Naive thymus-derived CD4-positive, alpha-beta T cell (primary cell): ENCODE data around the gene TRIM17. TPM values are rescaled to one million over a fixed set of nuclear protein-coding genes. Genes with fewer than 3 reads are reported as not detected.
A peak's percentile ranks its signal among the peaks of the same experiment; 100 is the strongest.

Source experiments
- ATAC-seq: fragments of 150-1000 bp; cut with Tn5 transposase; 2 replicates; pipeline ENCODE4 v1.10.0; 2021; ENCODE audit warnings: mild to moderate bottlenecking, moderate library complexity
- CTCF ChIA-PET: fragments of 350-600 bp; sonication (Branson Sonifier 250); formaldehyde crosslinking; loops from one replicate; lab custom pipeline; 2021; ENCODE audit warnings: antibody characterized with exemption; lab: Charles Lee
- POLR2A ChIA-PET: fragments of 350-600 bp; sonication (Branson Sonifier 250); formaldehyde crosslinking; loops from one replicate; lab custom pipeline; 2021; ENCODE audit warnings: antibody characterized with exemption, inconsistent platforms; lab: Charles Lee
- DNase-seq, 9 donors: peaks; one replicate each; pipeline versions ENCODE4 v3.0.0 to v3.0.0-alpha.2; 2020 to 2022; ENCODE audit warnings: mixed read lengths in 1 of 9
- H3K27ac ChIP-seq: one replicate; pipeline ENCODE4 v1.7.0; 2013; ENCODE audit warnings: mild to moderate bottlenecking, low read depth, low read length, moderate library complexity
- H3K27me3 ChIP-seq, 2 donors: one replicate each; pipeline ENCODE4 v1.7.0; 2013; ENCODE audit warnings: low read length in 2 of 2, mild to moderate bottlenecking in 2 of 2, moderate library complexity in 2 of 2; ENCODE audit not compliant: control insufficient read depth in 2 of 2, insufficient read depth in 2 of 2
- H3K36me3 ChIP-seq, 3 experiments: 1 replicate in 2 of 3; 2 replicates in 1 of 3; pipeline ENCODE4 v1.7.0; 2013; ENCODE audit warnings: low read length in 3 of 3, mild to moderate bottlenecking in 3 of 3, moderate library complexity in 1 of 3; ENCODE audit not compliant: insufficient read depth in 3 of 3, control insufficient read depth in 2 of 3
- H3K4me1 ChIP-seq, 2 donors: one replicate each; pipeline ENCODE4 v1.7.0; 2013; ENCODE audit warnings: low read length in 2 of 2, mild to moderate bottlenecking in 2 of 2, moderate library complexity in 1 of 2; ENCODE audit not compliant: control insufficient read depth in 2 of 2, insufficient read depth in 2 of 2
- H3K4me3 ChIP-seq: 2 replicates; pipeline ENCODE4 v1.7.0; 2013; ENCODE audit warnings: mild to moderate bottlenecking, low read length
- H3K9me3 ChIP-seq, 3 experiments: 1 replicate in 2 of 3; 2 replicates in 1 of 3; pipeline ENCODE4 v1.7.0; 2013; ENCODE audit warnings: low read length in 3 of 3; ENCODE audit not compliant: control insufficient read depth in 2 of 3
- H3K27ac Mint-ChIP-seq, 9 donors: one replicate each; pipeline ENCODE4 v1.8.0; 2020 to 2022; ENCODE audit warnings: mixed read lengths in 9 of 9, mild to moderate bottlenecking in 8 of 9, moderate library complexity in 5 of 9, inconsistent platforms in 2 of 9
- H3K27me3 Mint-ChIP-seq, 5 donors: one replicate each; pipeline ENCODE4 v1.8.0; 2021 to 2022; ENCODE audit warnings: mixed read lengths in 5 of 5, mild to moderate bottlenecking in 1 of 5
- H3K36me3 Mint-ChIP-seq, 5 donors: one replicate each; pipeline ENCODE4 v1.8.0; 2020 to 2022; ENCODE audit warnings: mixed read lengths in 5 of 5, mild to moderate bottlenecking in 3 of 5, inconsistent platforms in 1 of 5
- H3K4me1 Mint-ChIP-seq, 7 donors: one replicate each; pipeline ENCODE4 v1.8.0; 2020 to 2022; ENCODE audit warnings: mixed read lengths in 7 of 7, mild to moderate bottlenecking in 3 of 7, inconsistent platforms in 1 of 7
- H3K4me3 Mint-ChIP-seq, 10 donors: one replicate each; pipeline ENCODE4 v1.8.0; 2020 to 2022; ENCODE audit warnings: mild to moderate bottlenecking in 10 of 10, mixed read lengths in 10 of 10, moderate library complexity in 6 of 10, inconsistent platforms in 2 of 10
- H3K9me3 Mint-ChIP-seq, 11 donors: one replicate each; pipeline ENCODE4 v1.8.0; 2020 to 2022; ENCODE audit warnings: mixed read lengths in 11 of 11, mild to moderate bottlenecking in 4 of 11, inconsistent platforms in 1 of 11, moderate library complexity in 1 of 11
- intact Hi-C, 2 donors: fragments of 100-400 bp; cut with micrococcal nuclease; formaldehyde crosslinking; loops; one replicate each; pipeline ENCODE4 v1.15.1; 2023
- polyA plus RNA-seq, 2 donors: library from polyadenylated mRNA; unstranded; fragments of 300-500 nt; fragmentation: Illumina TruSeq; gene quantifications; one replicate each; pipeline ENCODE4 v1.2.3, GENCODE V29; 2021
- total RNA-seq, 6 experiments: library from RNA in 5 of 6; stranded (reverse) in 5 of 6; gene quantifications; 1 replicate in 5 of 6; 2 replicates in 1 of 6; pipeline ENCODE4 v1.2.3 and lab custom pipeline; 2021 to 2026

Gene TRIM17, protein sequence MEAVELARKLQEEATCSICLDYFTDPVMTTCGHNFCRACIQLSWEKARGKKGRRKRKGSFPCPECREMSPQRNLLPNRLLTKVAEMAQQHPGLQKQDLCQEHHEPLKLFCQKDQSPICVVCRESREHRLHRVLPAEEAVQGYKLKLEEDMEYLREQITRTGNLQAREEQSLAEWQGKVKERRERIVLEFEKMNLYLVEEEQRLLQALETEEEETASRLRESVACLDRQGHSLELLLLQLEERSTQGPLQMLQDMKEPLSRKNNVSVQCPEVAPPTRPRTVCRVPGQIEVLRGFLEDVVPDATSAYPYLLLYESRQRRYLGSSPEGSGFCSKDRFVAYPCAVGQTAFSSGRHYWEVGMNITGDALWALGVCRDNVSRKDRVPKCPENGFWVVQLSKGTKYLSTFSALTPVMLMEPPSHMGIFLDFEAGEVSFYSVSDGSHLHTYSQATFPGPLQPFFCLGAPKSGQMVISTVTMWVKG
- 1 to 10 TPM in 3 of 5 experiments, under 1 TPM in 2; 0.92 to 2.5 (median 1.8) TPM for total RNA-seq
- under 1 TPM; 0.18 to 0.44 TPM for polyA plus RNA-seq
- total RNA-seq (lab: John Stamatoyannopoulos, UW): 1.3 reads per million, percentile 2 among the genes with 10 or more reads in this experiment

DNA sequence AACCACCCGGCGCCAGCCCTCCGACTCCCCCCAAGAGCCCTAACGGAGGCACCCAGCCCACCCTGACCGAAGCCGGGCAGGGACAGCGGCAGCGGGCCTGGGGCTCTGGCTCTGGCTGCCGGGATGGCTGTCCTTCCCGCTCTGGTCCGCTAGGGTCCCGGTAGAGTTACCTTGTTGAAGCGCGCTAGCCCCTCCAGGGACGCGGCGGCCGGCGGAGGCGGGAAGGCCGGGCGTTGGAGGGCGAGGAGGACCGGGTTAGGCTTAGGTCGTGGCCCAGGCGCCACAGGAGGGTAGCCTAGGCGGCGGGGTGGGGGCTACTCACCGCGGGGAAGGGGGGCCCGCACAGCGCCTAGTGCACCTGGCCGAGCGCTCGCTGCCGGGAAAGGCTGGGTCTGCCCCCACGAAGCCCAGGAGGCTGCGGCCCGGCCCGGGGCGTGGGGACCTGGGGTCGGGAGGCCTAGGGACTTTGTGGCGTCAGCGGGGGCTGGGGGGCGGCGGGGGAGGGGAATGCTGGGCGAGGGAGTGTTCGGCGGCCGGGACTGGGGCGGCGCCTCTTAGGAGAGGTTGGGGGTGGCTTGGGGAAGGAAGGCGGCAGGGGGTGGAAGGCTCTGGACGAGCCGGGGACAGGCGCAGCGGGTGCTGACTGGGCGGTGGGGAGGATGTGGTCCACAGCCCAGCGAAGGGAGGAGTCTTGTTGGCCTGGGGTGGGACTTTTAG, at the start of gene TRIM17:
TRIM17 (minus strand) TSS at position 645 of the 717 bp plus-strand sequence. CDS start 1,789 bp downstream, outside the sequence.
- Mint-ChIP-seq H3K9me3 (peaks cover 0 to 2% (median 0%) of the 10 kb centered on the region in 11 donors), H3K27ac (peak within 1 kb of the TSS in 8 of 9 donors; percentile 24 to 76 (median 38)), H3K4me3 (peak within 1 kb of the TSS; percentile 73 to 91 (median 86)), H3K4me1 (peaks cover 8 to 30% (median 27%) of the 10 kb centered on the region in 7 donors), H3K27me3 (peaks cover 0 to 45% (median 10%) of the 10 kb centered on the region in 5 donors), H3K36me3 (peaks cover 0 to 14% (median 0%) of the 10 kb centered on the region in 5 donors)
- H3K27me3 ChIP-seq: no peaks in the 10 kb centered on the region
- ChIA-PET POLR2A (interaction anchor here (1.7 kb wide), 1 partner anchor 10 kb away, joined by 7 read pairs; the partner anchor contains the start of gene TRIM11), CTCF (no interaction called here)
- peak within 1 kb of the TSS; percentile 11 for H3K27ac ChIP-seq
- peak in 8 of 9 donors; percentile 15 to 47 (median 31) for DNase-seq
- ATAC-seq: peak; percentile 69
- peaks cover 5 to 15% of the 10 kb centered on the region in 2 donors for H3K4me1 ChIP-seq
- peak within 1 kb of the TSS; percentile 48 for H3K4me3 ChIP-seq
- H3K36me3 ChIP-seq: no peaks in the 10 kb centered on the region
- no peaks in the 10 kb centered on the region for H3K9me3 ChIP-seq
- intact Hi-C loops: loop anchor here (1.0 to 2.0 kb wide), 4 partner anchors 10 to 70 kb away; partner anchors contain the start of genes RNF187 (in 1 of the 2) and TRIM11 (in 1 of the 2)

DNA sequence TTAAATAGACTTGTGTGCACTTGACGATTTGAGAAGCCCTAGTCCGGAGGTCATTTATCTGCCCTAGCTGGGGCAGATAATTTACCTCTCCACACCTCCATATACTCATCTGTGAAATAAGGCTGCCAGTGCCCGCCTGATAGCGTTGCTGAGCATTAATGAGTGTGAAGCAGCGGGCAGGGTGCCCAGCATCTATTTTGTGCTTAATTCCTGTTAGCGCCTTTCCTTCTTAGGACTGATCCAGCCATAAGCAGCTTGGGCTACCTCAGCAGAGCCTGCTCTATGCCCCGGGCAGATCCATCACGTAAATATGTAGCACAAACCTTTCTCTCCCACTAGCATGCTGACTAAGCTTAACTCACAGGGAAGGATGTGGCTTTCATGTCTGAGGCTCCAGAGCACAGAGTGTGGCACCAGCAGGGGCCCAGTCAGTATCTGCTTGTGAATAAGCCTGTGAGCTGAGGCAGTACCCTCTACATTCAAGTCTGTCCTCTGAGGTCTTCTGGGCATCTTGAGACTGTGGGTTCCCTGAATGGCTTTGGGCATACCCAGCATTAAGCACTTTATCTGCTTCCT, 49.0 kb upstream of the TRIM17 start:
- H3K27me3 ChIP-seq: no peaks in the 10 kb centered on the region
- ATAC-seq: no peak

DNA sequence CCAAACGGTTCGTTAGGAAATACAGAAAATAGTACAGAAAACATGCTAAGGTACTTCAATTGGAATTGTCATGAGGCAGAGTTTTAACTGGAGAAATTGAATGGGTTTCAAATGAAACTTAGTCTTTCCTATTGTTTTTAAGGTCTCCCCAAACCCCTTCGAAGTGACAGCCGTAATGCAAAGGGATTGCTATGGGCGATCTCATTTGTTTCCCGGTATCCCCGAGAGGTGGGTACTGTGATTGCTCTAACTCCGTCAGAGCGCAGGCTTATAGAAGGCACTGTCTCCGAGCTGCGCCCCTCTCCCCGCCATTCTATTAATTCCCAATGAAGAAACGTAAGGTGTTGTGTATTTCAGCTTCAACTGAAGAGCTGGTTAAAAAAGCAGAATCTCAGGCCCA, 48.5 kb upstream of the TRIM17 start:
- peaks cover 24 to 66% (median 40%) of the 10 kb centered on the region in 7 donors for H3K4me1 Mint-ChIP-seq
- Histone ChIP-seq H3K4me1 (peaks cover 15 to 17% of the 10 kb centered on the region in 2 donors), H3K27ac (peak overlapping the region; percentile 50), H3K4me3 (peak overlapping the region; percentile 62), H3K9me3 (no peaks in the 10 kb centered on the region), H3K36me3 (no peaks in the 10 kb centered on the region), H3K27me3 (no peaks in the 10 kb centered on the region)
- ATAC-seq (no peak), DNase-seq (no peak)
- POLR2A ChIA-PET: interaction anchor here (0.7 to 3.2 kb wide), 6 partner anchors 9 to 61 kb away, joined by 3 to 24 read pairs (median 6); partner anchors contain the start of gene RNF187
- H3K27me3 Mint-ChIP-seq: peaks cover 11 to 34% (median 24%) of the 10 kb centered on the region in 5 donors
- peak overlapping the region; percentile 73 to 93 (median 82) for H3K4me3 Mint-ChIP-seq
- peaks cover 0 to 6% (median 0%) of the 10 kb centered on the region in 5 donors for H3K36me3 Mint-ChIP-seq
- H3K9me3 Mint-ChIP-seq: no peaks in the 10 kb centered on the region
- intact Hi-C loops: loop anchor here (1.0 to 2.0 kb wide), 5 partner anchors 8 to 382 kb away; partner anchors contain the start of genes ARF1 (in 1 of the 2), GUK1 (in 1 of the 2) and IBA57 (in 1 of the 2)
- H3K27ac Mint-ChIP-seq: peak overlapping the region in 8 of 9 donors; percentile 38 to 92 (median 62)
- CTCF ChIA-PET: interaction anchor here (1.0 to 1.5 kb wide), 2 partner anchors 10 to 21 kb away, joined by 3 to 4 read pairs; no protein-coding TSS in a partner anchor

More for the DNA sequence above, 49.0 kb upstream of the TRIM17 start:
- no peaks in the 10 kb centered on the region for H3K36me3 ChIP-seq
- peaks cover 12 to 34% (median 27%) of the 10 kb centered on the region in 5 donors for H3K27me3 Mint-ChIP-seq
- H3K4me1 ChIP-seq: peaks cover 15 to 17% of the 10 kb centered on the region in 2 donors
- ChIA-PET CTCF (interaction anchor here (1.0 to 1.5 kb wide), 2 partner anchors 10 to 21 kb away, joined by 3 to 4 read pairs; no protein-coding TSS in a partner anchor), POLR2A (interaction anchor here (1.1 to 3.2 kb wide), 4 partner anchors 10 to 25 kb away, joined by 3 to 24 read pairs (median 4); partner anchors contain the start of gene RNF187)
- DNase-seq: no peak
- peak overlapping the region; percentile 62 for H3K4me3 ChIP-seq
- H3K27ac ChIP-seq: no peak overlapping the region
- peaks cover 0 to 6% (median 0%) of the 10 kb centered on the region in 5 donors for H3K36me3 Mint-ChIP-seq
- peak overlapping the region; percentile 73 to 93 (median 82) for H3K4me3 Mint-ChIP-seq
- H3K27ac Mint-ChIP-seq: peak overlapping the region in 5 of 9 donors; percentile 9 to 92 (median 63)
- H3K9me3 Mint-ChIP-seq: no peaks in the 10 kb centered on the region
- H3K9me3 ChIP-seq: no peaks in the 10 kb centered on the region
- peaks cover 24 to 64% (median 40%) of the 10 kb centered on the region in 7 donors for H3K4me1 Mint-ChIP-seq
- intact Hi-C loops: loop anchor here (1.0 to 2.0 kb wide), 5 partner anchors 8 to 383 kb away; partner anchors contain the start of genes ARF1 (in 1 of the 2), GUK1 (in 1 of the 2) and IBA57 (in 1 of the 2)

DNA sequence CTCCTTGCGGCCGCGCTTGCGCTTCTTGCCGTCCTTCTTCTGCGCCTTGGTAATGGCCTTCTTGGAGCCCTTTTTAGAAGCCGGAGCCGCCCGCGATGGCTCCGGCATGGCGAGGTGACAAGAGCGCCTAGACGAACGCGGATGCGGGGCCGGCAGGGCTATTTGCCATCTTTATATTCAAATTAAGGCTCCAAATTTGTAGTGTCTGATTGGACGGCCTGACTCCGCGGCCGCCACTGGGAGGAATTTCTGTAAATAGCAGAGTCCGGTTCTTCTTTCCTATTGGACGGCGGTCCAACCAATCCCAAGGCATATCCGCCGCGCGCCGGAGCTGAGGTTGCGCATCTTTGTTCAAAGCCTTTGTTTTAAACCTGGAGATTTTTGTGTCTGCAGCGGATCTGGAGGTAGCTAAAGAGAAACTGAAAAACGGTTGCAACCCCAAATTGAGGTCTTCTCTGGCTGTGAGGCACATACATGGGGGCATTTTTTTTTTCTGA, 47.9 kb upstream of the TRIM17 start:
- no peaks in the 10 kb centered on the region for H3K9me3 ChIP-seq
- peaks cover 11 to 34% (median 24%) of the 10 kb centered on the region in 5 donors for H3K27me3 Mint-ChIP-seq

More for the DNA sequence above, 47.9 kb upstream of the TRIM17 start:
- no peaks in the 10 kb centered on the region for H3K36me3 ChIP-seq
- CTCF ChIA-PET: interaction anchor here (0.7 to 1.5 kb wide), 3 partner anchors 9 to 336 kb away, joined by 3 to 4 read pairs (median 4); no protein-coding TSS in a partner anchor
- Mint-ChIP-seq H3K4me1 (peaks cover 24 to 66% (median 40%) of the 10 kb centered on the region in 7 donors), H3K36me3 (peaks cover 0 to 6% (median 0%) of the 10 kb centered on the region in 5 donors), H3K4me3 (peak overlapping the region; percentile 73 to 93 (median 82)), H3K9me3 (no peaks in the 10 kb centered on the region), H3K27ac (peak overlapping the region; percentile 13 to 92 (median 62))
- H3K4me3 ChIP-seq: peak overlapping the region; percentile 62
- peak overlapping the region; percentile 50 for H3K27ac ChIP-seq
- peaks cover 17 to 18% of the 10 kb centered on the region in 2 donors for H3K4me1 ChIP-seq
- ATAC-seq (peak; percentile 98), DNase-seq (peak; percentile 56 to 93 (median 85))
- POLR2A ChIA-PET: interaction anchor here (0.7 to 3.2 kb wide), 6 partner anchors 9 to 60 kb away, joined by 3 to 24 read pairs (median 6); partner anchors contain the start of gene RNF187
- intact Hi-C loops: loop anchor here (1.0 to 5.0 kb wide), 11 partner anchors 8 to 878 kb away; partner anchors contain the start of genes ARF1 (in 1 of the 2), CCSAP (in 1 of the 2), GUK1 (in 1 of the 2) and IBA57 (in 1 of the 2)
- no peaks in the 10 kb centered on the region for H3K27me3 ChIP-seq
